ENCODE results near the gene RBM39. TPM values are rescaled to one million over a fixed set of nuclear protein-coding genes. Genes with fewer than 3 reads are reported as not detected.
"Not testable (repeated sequence)": the region's sequence is repeated elsewhere in the genome, so short reads cannot be mapped to it uniquely, and the experiment has no call there.

The RBM39 gene
- total RNA-seq, 1 donor from 2014 or later, result 299 TPM

- no peak overlapping the region for H3K4me3 ChIP-seq
- H3K9me3 ChIP-seq, result no peaks in the 10 kb centered on the region
- H3K27ac ChIP-seq, result no peak overlapping the region
- DNase-seq, result no peak
- ATAC-seq, result no peak
- intact Hi-C loops (cut with DNase I), result no loop called here
- TF ChIP-seq, protein P1, sequence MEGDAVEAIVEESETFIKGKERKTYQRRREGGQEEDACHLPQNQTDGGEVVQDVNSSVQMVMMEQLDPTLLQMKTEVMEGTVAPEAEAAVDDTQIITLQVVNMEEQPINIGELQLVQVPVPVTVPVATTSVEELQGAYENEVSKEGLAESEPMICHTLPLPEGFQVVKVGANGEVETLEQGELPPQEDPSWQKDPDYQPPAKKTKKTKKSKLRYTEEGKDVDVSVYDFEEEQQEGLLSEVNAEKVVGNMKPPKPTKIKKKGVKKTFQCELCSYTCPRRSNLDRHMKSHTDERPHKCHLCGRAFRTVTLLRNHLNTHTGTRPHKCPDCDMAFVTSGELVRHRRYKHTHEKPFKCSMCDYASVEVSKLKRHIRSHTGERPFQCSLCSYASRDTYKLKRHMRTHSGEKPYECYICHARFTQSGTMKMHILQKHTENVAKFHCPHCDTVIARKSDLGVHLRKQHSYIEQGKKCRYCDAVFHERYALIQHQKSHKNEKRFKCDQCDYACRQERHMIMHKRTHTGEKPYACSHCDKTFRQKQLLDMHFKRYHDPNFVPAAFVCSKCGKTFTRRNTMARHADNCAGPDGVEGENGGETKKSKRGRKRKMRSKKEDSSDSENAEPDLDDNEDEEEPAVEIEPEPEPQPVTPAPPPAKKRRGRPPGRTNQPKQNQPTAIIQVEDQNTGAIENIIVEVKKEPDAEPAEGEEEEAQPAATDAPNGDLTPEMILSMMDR (IDR thresholded peaks at IDR 0.05), result no peak
- H3K4me1 ChIP-seq, result peaks cover 39% of the 10 kb centered on the region
- peaks cover 100% of the 10 kb centered on the region for H3K36me3 ChIP-seq
- H3K27me3 ChIP-seq (ENCODE audit: low read depth), result no peaks in the 10 kb centered on the region
These were observed 27.9 kb downstream of the RBM39 start for GRCh38 chr20:35714127-35714526.

DNA sequence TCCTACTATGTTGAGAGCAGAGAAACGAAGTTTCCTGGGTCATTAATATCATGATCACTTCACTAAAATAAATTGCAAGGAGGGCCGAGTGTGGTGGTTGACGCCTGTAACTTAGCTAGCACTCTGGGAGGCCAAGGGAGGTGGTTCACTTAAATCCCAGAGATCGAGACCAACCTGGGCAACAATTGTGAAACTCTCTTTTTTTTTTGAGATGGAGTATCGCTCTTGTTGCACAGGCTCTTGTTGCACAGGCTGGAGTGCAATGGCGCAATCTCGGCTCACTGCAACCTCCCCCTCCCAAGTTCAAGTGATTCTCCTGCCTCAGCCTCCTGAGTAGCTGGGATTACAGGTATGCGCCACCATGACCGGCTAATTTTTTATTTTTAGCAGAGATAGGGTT, 28.9 kb downstream of the RBM39 start:
- Histone ChIP-seq H3K4me1 (peaks cover 41% of the 10 kb centered on the region), H3K36me3 (peaks cover 100% of the 10 kb centered on the region)
- H3K27me3 ChIP-seq (ENCODE audit: low read depth); DNase-seq; H3K4me3 ChIP-seq; H3K27ac ChIP-seq; intact Hi-C loops (cut with DNase I); ATAC-seq; H3K9me3 ChIP-seq: not testable (repeated sequence)

GRCh38 chr20:35711588-35712209, 30.4 kb downstream of the RBM39 start:
- intact Hi-C loops (cut with DNase I), result no loop called here
- TF ChIP-seq, protein P1 (IDR thresholded peaks at IDR 0.05), result no peak
- H3K4me1 ChIP-seq, result peaks cover 41% of the 10 kb centered on the region
- H3K4me3 ChIP-seq, result no peak overlapping the region
- no peak for ATAC-seq
- no peak overlapping the region for H3K27ac ChIP-seq
- no peak for DNase-seq
- H3K27me3 ChIP-seq (ENCODE audit: low read depth), result no peaks in the 10 kb centered on the region
- no peaks in the 10 kb centered on the region for H3K9me3 ChIP-seq
- peaks cover 100% of the 10 kb centered on the region for H3K36me3 ChIP-seq

- ATAC-seq, result no peak
- intact Hi-C loops (cut with DNase I), result no loop called here
- Histone ChIP-seq H3K9me3 (no peaks in the 10 kb centered on the region), H3K4me3 (no peak overlapping the region), H3K27ac (no peak overlapping the region), H3K27me3 (ENCODE audit: low read depth) (no peaks in the 10 kb centered on the region), H3K4me1 (peaks cover 41% of the 10 kb centered on the region), H3K36me3 (peaks cover 100% of the 10 kb centered on the region)
- DNase-seq, result no peak
- TF ChIP-seq, protein P1 (IDR thresholded peaks at IDR 0.05), result no peak
These were observed 31.0 kb downstream of the RBM39 start for GRCh38 chr20:35710884-35711587.

- H3K4me1 ChIP-seq, result peaks cover 41% of the 10 kb centered on the region
- H3K27me3 ChIP-seq (ENCODE audit: low read depth), result no peaks in the 10 kb centered on the region
- intact Hi-C loops (cut with DNase I), result no loop called here
- H3K27ac ChIP-seq, result no peak overlapping the region
- TF ChIP-seq, protein P1 (IDR thresholded peaks at IDR 0.05), result no peak
- no peak overlapping the region for H3K4me3 ChIP-seq
- H3K36me3 ChIP-seq, result peaks cover 100% of the 10 kb centered on the region
- no peak for ATAC-seq
- H3K9me3 ChIP-seq, result no peaks in the 10 kb centered on the region
- DNase-seq, result no peak
These were observed 32.0 kb downstream of the RBM39 start for GRCh38 chr20:35710039-35710438.

GRCh38 chr20:35709259-35709658, 32.8 kb downstream of the RBM39 start:
- no peak overlapping the region for H3K27ac ChIP-seq
- H3K4me3 ChIP-seq, result no peak overlapping the region
- no peaks in the 10 kb centered on the region for H3K9me3 ChIP-seq
- peaks cover 41% of the 10 kb centered on the region for H3K4me1 ChIP-seq
- H3K36me3 ChIP-seq, result peaks cover 100% of the 10 kb centered on the region
- no peak for ATAC-seq
- TF ChIP-seq, protein P1 (IDR thresholded peaks at IDR 0.05), result no peak
- H3K27me3 ChIP-seq (ENCODE audit: low read depth), result no peaks in the 10 kb centered on the region
- no peak for DNase-seq
- intact Hi-C loops (cut with DNase I), result no loop called here

All from lower lobe of right lung (tissue), 2 donors.